ENCODE data around the gene APBA1.

Gene APBA1

GRCh38 chr9:69653261-69653660 is 18.9 kb downstream of the APBA1 start:
- Histone ChIP-seq H3K9me3 (ENCODE audit: insufficient read depth, low read depth, low read length) (no peaks in the 10 kb centered on the region), H3K4me3 (ENCODE audit: low read length) (no peak overlapping the region), H3K36me3 (ENCODE audit: insufficient read depth, low read depth, low read length) (no peaks in the 10 kb centered on the region), H3K4me1 (ENCODE audit: insufficient read depth, low read length) (no peaks in the 10 kb centered on the region), H3K27me3 (ENCODE audit: insufficient read depth, low read length) (no peaks in the 10 kb centered on the region), H3K9ac (ENCODE audit: low read depth, low read length) (no peak overlapping the region), H3K27ac (ENCODE audit: low read length) (no peak overlapping the region)

- Histone ChIP-seq H3K9me3 (ENCODE audit: insufficient read depth, low read depth, low read length) (no peaks in the 10 kb centered on the region), H3K9ac (ENCODE audit: low read depth, low read length) (no peak overlapping the region), H3K27me3 (ENCODE audit: insufficient read depth, low read length) (no peaks in the 10 kb centered on the region), H3K4me3 (ENCODE audit: low read length) (no peak overlapping the region), H3K36me3 (ENCODE audit: insufficient read depth, low read depth, low read length) (no peaks in the 10 kb centered on the region), H3K4me1 (ENCODE audit: insufficient read depth, low read length) (no peaks in the 10 kb centered on the region), H3K27ac (ENCODE audit: low read length) (no peak overlapping the region)
Measured at GRCh38 chr9:69649566-69650250, 22.5 kb downstream of the APBA1 start.

GRCh38 chr9:69647804-69648203 is 24.4 kb downstream of the APBA1 start:
- H3K9ac ChIP-seq (ENCODE audit: low read depth, low read length): no peak overlapping the region
- H3K36me3 ChIP-seq (ENCODE audit: insufficient read depth, low read depth, low read length): no peaks in the 10 kb centered on the region
- no peaks in the 10 kb centered on the region for H3K9me3 ChIP-seq (ENCODE audit: insufficient read depth, low read depth, low read length)
- no peak overlapping the region for H3K27ac ChIP-seq (ENCODE audit: low read length)
- H3K4me3 ChIP-seq (ENCODE audit: low read length): no peak overlapping the region
- no peaks in the 10 kb centered on the region for H3K4me1 ChIP-seq (ENCODE audit: insufficient read depth, low read length)
- no peaks in the 10 kb centered on the region for H3K27me3 ChIP-seq (ENCODE audit: insufficient read depth, low read length)

- Histone ChIP-seq H3K4me3 (ENCODE audit: low read length) (no peak overlapping the region), H3K9ac (ENCODE audit: low read depth, low read length) (no peak overlapping the region), H3K9me3 (ENCODE audit: insufficient read depth, low read depth, low read length) (no peaks in the 10 kb centered on the region), H3K4me1 (ENCODE audit: insufficient read depth, low read length) (no peaks in the 10 kb centered on the region), H3K36me3 (ENCODE audit: insufficient read depth, low read depth, low read length) (no peaks in the 10 kb centered on the region), H3K27me3 (ENCODE audit: insufficient read depth, low read length) (no peaks in the 10 kb centered on the region), H3K27ac (ENCODE audit: low read length) (no peak overlapping the region)
Measured at GRCh38 chr9:69646810-69647209, 25.4 kb downstream of the APBA1 start.

- Histone ChIP-seq H3K4me3 (ENCODE audit: low read length) (no peak overlapping the region), H3K36me3 (ENCODE audit: insufficient read depth, low read depth, low read length) (no peaks in the 10 kb centered on the region), H3K27me3 (ENCODE audit: insufficient read depth, low read length) (no peaks in the 10 kb centered on the region), H3K4me1 (ENCODE audit: insufficient read depth, low read length) (no peaks in the 10 kb centered on the region), H3K9me3 (ENCODE audit: insufficient read depth, low read depth, low read length) (no peaks in the 10 kb centered on the region), H3K27ac (ENCODE audit: low read length) (no peak overlapping the region), H3K9ac (ENCODE audit: low read depth, low read length) (no peak overlapping the region)
Measured at GRCh38 chr9:69645488-69645887, 26.7 kb downstream of the APBA1 start.

- no peak overlapping the region for H3K9ac ChIP-seq (ENCODE audit: low read depth, low read length)
- no peak overlapping the region for H3K4me3 ChIP-seq (ENCODE audit: low read length)
- no peaks in the 10 kb centered on the region for H3K36me3 ChIP-seq (ENCODE audit: insufficient read depth, low read depth, low read length)
- H3K4me1 ChIP-seq (ENCODE audit: insufficient read depth, low read length): no peaks in the 10 kb centered on the region
- no peaks in the 10 kb centered on the region for H3K9me3 ChIP-seq (ENCODE audit: insufficient read depth, low read depth, low read length)
- H3K27me3 ChIP-seq (ENCODE audit: insufficient read depth, low read length): no peaks in the 10 kb centered on the region
- H3K27ac ChIP-seq (ENCODE audit: low read length): no peak overlapping the region
Measured at GRCh38 chr9:69643098-69643497, 29.1 kb downstream of the APBA1 start.

- H3K9ac ChIP-seq (ENCODE audit: low read depth, low read length): no peak overlapping the region
Measured at GRCh38 chr9:69637817-69638200, 34.4 kb downstream of the APBA1 start.

GRCh38 chr9:69637193-69637816 is 34.9 kb downstream of the APBA1 start:
- Histone ChIP-seq H3K27me3 (ENCODE audit: insufficient read depth, low read length) (no peaks in the 10 kb centered on the region), H3K9ac (ENCODE audit: low read depth, low read length) (no peak overlapping the region), H3K36me3 (ENCODE audit: insufficient read depth, low read depth, low read length) (no peaks in the 10 kb centered on the region), H3K4me1 (ENCODE audit: insufficient read depth, low read length) (no peaks in the 10 kb centered on the region), H3K4me3 (ENCODE audit: low read length) (no peak overlapping the region), H3K9me3 (ENCODE audit: insufficient read depth, low read depth, low read length) (no peaks in the 10 kb centered on the region), H3K27ac (ENCODE audit: low read length) (no peak overlapping the region)

More at GRCh38 chr9:69637817-69638200, 34.4 kb downstream of the APBA1 start:
- Histone ChIP-seq H3K4me3 (ENCODE audit: low read length) (no peak overlapping the region), H3K4me1 (ENCODE audit: insufficient read depth, low read length) (no peaks in the 10 kb centered on the region), H3K27me3 (ENCODE audit: insufficient read depth, low read length) (no peaks in the 10 kb centered on the region), H3K36me3 (ENCODE audit: insufficient read depth, low read depth, low read length) (no peaks in the 10 kb centered on the region), H3K9me3 (ENCODE audit: insufficient read depth, low read depth, low read length) (no peaks in the 10 kb centered on the region), H3K27ac (ENCODE audit: low read length) (no peak overlapping the region)

GRCh38 chr9:69633716-69634115 is 38.5 kb downstream of the APBA1 start:
- Histone ChIP-seq H3K27me3 (ENCODE audit: insufficient read depth, low read length) (no peaks in the 10 kb centered on the region), H3K9me3 (ENCODE audit: insufficient read depth, low read depth, low read length) (no peaks in the 10 kb centered on the region), H3K27ac (ENCODE audit: low read length) (no peak overlapping the region), H3K9ac (ENCODE audit: low read depth, low read length) (no peak overlapping the region), H3K4me3 (ENCODE audit: low read length) (no peak overlapping the region), H3K36me3 (ENCODE audit: insufficient read depth, low read depth, low read length) (no peaks in the 10 kb centered on the region), H3K4me1 (ENCODE audit: insufficient read depth, low read length) (no peaks in the 10 kb centered on the region)

GRCh38 chr9:69632768-69633167 is 39.4 kb downstream of the APBA1 start:
- no peak overlapping the region for H3K4me3 ChIP-seq (ENCODE audit: low read length)
- no peak overlapping the region for H3K9ac ChIP-seq (ENCODE audit: low read depth, low read length)
- H3K36me3 ChIP-seq (ENCODE audit: insufficient read depth, low read depth, low read length): no peaks in the 10 kb centered on the region
- H3K27me3 ChIP-seq (ENCODE audit: insufficient read depth, low read length): no peaks in the 10 kb centered on the region
- no peak overlapping the region for H3K27ac ChIP-seq (ENCODE audit: low read length)
- H3K4me1 ChIP-seq (ENCODE audit: insufficient read depth, low read length): no peaks in the 10 kb centered on the region
- no peaks in the 10 kb centered on the region for H3K9me3 ChIP-seq (ENCODE audit: insufficient read depth, low read depth, low read length)

GRCh38 chr9:69627281-69627680 is 44.9 kb downstream of the APBA1 start:
- Histone ChIP-seq H3K4me1 (ENCODE audit: insufficient read depth, low read length) (no peaks in the 10 kb centered on the region), H3K9ac (ENCODE audit: low read depth, low read length) (no peak overlapping the region), H3K9me3 (ENCODE audit: insufficient read depth, low read depth, low read length) (no peaks in the 10 kb centered on the region), H3K4me3 (ENCODE audit: low read length) (no peak overlapping the region), H3K27me3 (ENCODE audit: insufficient read depth, low read length) (no peaks in the 10 kb centered on the region), H3K36me3 (ENCODE audit: insufficient read depth, low read depth, low read length) (no peaks in the 10 kb centered on the region), H3K27ac (ENCODE audit: low read length) (no peak overlapping the region)

- no peaks in the 10 kb centered on the region for H3K4me1 ChIP-seq (ENCODE audit: insufficient read depth, low read length)
- H3K36me3 ChIP-seq (ENCODE audit: insufficient read depth, low read depth, low read length): no peaks in the 10 kb centered on the region
- H3K27me3 ChIP-seq (ENCODE audit: insufficient read depth, low read length): no peaks in the 10 kb centered on the region
- no peak overlapping the region for H3K4me3 ChIP-seq (ENCODE audit: low read length)
- H3K9ac ChIP-seq (ENCODE audit: low read depth, low read length): no peak overlapping the region
- H3K27ac ChIP-seq (ENCODE audit: low read length): no peak overlapping the region
- no peaks in the 10 kb centered on the region for H3K9me3 ChIP-seq (ENCODE audit: insufficient read depth, low read depth, low read length)
Measured at GRCh38 chr9:69623276-69623675, 48.9 kb downstream of the APBA1 start.
